H9 (cell line): ENCODE results near the gene PARVB. TPM values are rescaled to one million over a fixed set of nuclear protein-coding genes. Genes with fewer than 3 reads are reported as not detected.

Source experiments
- DNase-seq: peaks from one replicate; pipeline ENCODE4 v3.0.0-alpha.2; 2017
- H2AFZ ChIP-seq: one replicate; pipeline ENCODE4 v1.6.1; 2013; ENCODE audit warnings: mild to moderate bottlenecking, low read length, control low read depth, moderate library complexity
- H2AK5ac ChIP-seq: 2 replicates; pipeline ENCODE4 v1.6.1; 2013; ENCODE audit warnings: low read length, control low read depth, mixed read lengths; ENCODE audit not compliant: insufficient read length
- H2BK120ac ChIP-seq: one replicate; pipeline ENCODE4 v1.6.1; 2013; ENCODE audit warnings: low read depth, mild to moderate bottlenecking, low read length, control low read depth, inconsistent platforms; ENCODE audit not compliant: poor library complexity, severe bottlenecking
- H2BK12ac ChIP-seq: 2 replicates; pipeline ENCODE4 v1.6.1; 2013; ENCODE audit warnings: low read length, control low read depth, mixed read lengths, low read depth; ENCODE audit not compliant: insufficient read length
- H2BK15ac ChIP-seq: 2 replicates; pipeline ENCODE4 v1.6.1; 2013; ENCODE audit warnings: low read depth, low read length, control low read depth
- H2BK20ac ChIP-seq: one replicate; pipeline ENCODE4 v1.6.1; 2013; ENCODE audit warnings: low read depth, mild to moderate bottlenecking, low read length, control low read depth, inconsistent platforms; ENCODE audit not compliant: poor library complexity, severe bottlenecking
- H2BK5ac ChIP-seq: 2 replicates; pipeline ENCODE4 v1.6.1; 2013; ENCODE audit warnings: low read length, control low read depth, mixed read lengths; ENCODE audit not compliant: insufficient read length
- H3K14ac ChIP-seq: 2 replicates; pipeline ENCODE4 v1.6.1; 2013; ENCODE audit warnings: low read length, control low read depth; ENCODE audit not compliant: insufficient read depth
- H3K18ac ChIP-seq: 2 replicates; pipeline ENCODE4 v1.6.1; 2013; ENCODE audit warnings: low read depth, mild to moderate bottlenecking, mixed read lengths, low read length, control low read depth; ENCODE audit not compliant: insufficient read length
- H3K23ac ChIP-seq: 2 replicates; pipeline ENCODE4 v1.6.1; 2013; ENCODE audit warnings: low read length, control low read depth, mixed read lengths, low read depth; ENCODE audit not compliant: insufficient read length
- H3K23me2 ChIP-seq: 2 replicates; pipeline ENCODE4 v1.6.1; 2013; ENCODE audit warnings: low read depth, mild to moderate bottlenecking, mixed read lengths, low read length, control low read depth; ENCODE audit not compliant: insufficient read length, poor library complexity, severe bottlenecking
- H3K27ac ChIP-seq: 2 replicates; pipeline ENCODE4 v1.5.1; 2013; ENCODE audit warnings: low read length, control low read depth, mixed read lengths, low read depth; ENCODE audit not compliant: insufficient read length
- H3K27me3 ChIP-seq: 2 replicates; pipeline ENCODE4 v1.6.1; 2013; ENCODE audit warnings: low read length, control low read depth, inconsistent platforms; ENCODE audit not compliant: insufficient read depth
- H3K4ac ChIP-seq: 2 replicates; pipeline ENCODE4 v1.6.1; 2013; ENCODE audit warnings: low read depth, mild to moderate bottlenecking, control low read depth, inconsistent platforms, low read length, moderate library complexity
- H3K4me1 ChIP-seq: 2 replicates; pipeline ENCODE4 v1.6.1; 2013; ENCODE audit warnings: low read length, control low read depth, inconsistent platforms; ENCODE audit not compliant: insufficient read depth
- H3K4me2 ChIP-seq: 2 replicates; pipeline ENCODE4 v1.6.1; 2013; ENCODE audit warnings: low read length, control low read depth, mixed read lengths; ENCODE audit not compliant: insufficient read length, insufficient read depth
- H3K56ac ChIP-seq: 2 replicates; pipeline ENCODE4 v1.6.1; 2013; ENCODE audit warnings: low read depth, mild to moderate bottlenecking, mixed read lengths, low read length, control low read depth; ENCODE audit not compliant: insufficient read length
- H3K79me1 ChIP-seq: 2 replicates; pipeline ENCODE4 v1.6.1; 2013; ENCODE audit warnings: low read depth, mild to moderate bottlenecking, moderate library complexity, low read length, control low read depth, inconsistent platforms; ENCODE audit not compliant: insufficient read depth, poor library complexity, severe bottlenecking
- H3K79me2 ChIP-seq: 2 replicates; pipeline ENCODE4 v1.6.1; 2013; ENCODE audit warnings: low read length, control low read depth, inconsistent platforms; ENCODE audit not compliant: insufficient read depth
- H3K9ac ChIP-seq: 2 replicates; pipeline ENCODE4 v1.6.1; 2013; ENCODE audit warnings: low read length, control low read depth, mixed read lengths; ENCODE audit not compliant: insufficient read length; ENCODE audit errors: extremely low read depth
- H3K9me3 ChIP-seq: one replicate; pipeline ENCODE4 v1.6.1; 2013; ENCODE audit warnings: low read depth, low read length, inconsistent platforms; ENCODE audit not compliant: control insufficient read depth
- H3T11ph ChIP-seq: one replicate; pipeline ENCODE4 v1.6.1; 2013; ENCODE audit warnings: mild to moderate bottlenecking, low read length, control low read depth, inconsistent platforms
- H4K20me1 ChIP-seq: one replicate; pipeline ENCODE4 v1.6.1; 2013; ENCODE audit not compliant: control insufficient read depth, insufficient read length, insufficient read depth
- H4K5ac ChIP-seq: 2 replicates; pipeline ENCODE4 v1.6.1; 2013; ENCODE audit warnings: low read depth, mild to moderate bottlenecking, mixed read lengths, low read length, control low read depth; ENCODE audit not compliant: insufficient read length
- H4K8ac ChIP-seq: replicated peaks from 2 replicates; pipeline ENCODE4 v1.6.1; 2013; ENCODE audit warnings: low read length, control low read depth, mixed read lengths, low read depth; ENCODE audit not compliant: insufficient read length
- H4K91ac ChIP-seq: 2 replicates; pipeline ENCODE4 v1.6.1; 2013; ENCODE audit warnings: low read depth, mild to moderate bottlenecking, moderate library complexity, mixed read lengths, low read length, control low read depth; ENCODE audit not compliant: insufficient read length
- H3K27ac Mint-ChIP-seq, 3 experiments: 2 replicates in 2 of 3; 3 replicates in 1 of 3; pipeline ENCODE4 v1.8.0; 2020 to 2021; ENCODE audit warnings: mixed read lengths in 3 of 3, mild to moderate bottlenecking in 1 of 3, moderate library complexity in 1 of 3
- H3K27me3 Mint-ChIP-seq: 2 replicates; pipeline ENCODE4 v1.8.0; 2021; ENCODE audit warnings: low read depth, mild to moderate bottlenecking, moderate library complexity, mixed read lengths
- H3K36me3 Mint-ChIP-seq, 3 experiments: 2 replicates in 2 of 3; 3 replicates in 1 of 3; pipeline ENCODE4 v1.8.0; 2020 to 2021; ENCODE audit warnings: low read depth in 3 of 3, mixed read lengths in 3 of 3; ENCODE audit not compliant: insufficient read depth in 1 of 3
- H3K4me1 Mint-ChIP-seq, 2 experiments: 2 replicates each; pipeline ENCODE4 v1.8.0; 2020; ENCODE audit warnings: mixed read lengths in 2 of 2
- H3K4me3 Mint-ChIP-seq, 2 experiments: 2 replicates in 1 of 2; 3 replicates in 1 of 2; pipeline ENCODE4 v1.8.0; 2020 to 2021; ENCODE audit warnings: mild to moderate bottlenecking in 2 of 2, mixed read lengths in 2 of 2, moderate library complexity in 1 of 2
- H3K9me3 Mint-ChIP-seq, 2 experiments: 2 replicates in 1 of 2; 3 replicates in 1 of 2; pipeline ENCODE4 v1.8.0; 2020; ENCODE audit warnings: mild to moderate bottlenecking in 2 of 2, mixed read lengths in 2 of 2, moderate library complexity in 1 of 2
- WGBS: extraction: QIAGEN DNeasy Blood & Tissue Kit; methylation state at CpG from one replicate; pipeline ENCODE4 v1.1.7; 2013; ENCODE audit warnings: missing lambda C conversion rate, low lambda C conversion rate, mixed read lengths; ENCODE audit not compliant: insufficient read length; ENCODE audit errors: extremely low coverage; 5-methylcytosine and 5-hydroxymethylcytosine counted together
- total RNA-seq: library from RNA; stranded (reverse); gene quantifications from 2 replicates; pipeline ENCODE4 v1.2.1, GENCODE V29; 2021
- TF ChIP-seq, protein P1 (sequence below): fragments of 200-600 bp; sonication (generic); conservative IDR thresholded peaks from 3 replicates; pipeline ENCODE4 v1.8.0; 2021; ENCODE audit warnings: antibody characterized with exemption, mild to moderate bottlenecking

PARVB gene
- total RNA-seq, 1 experiment from 2014 or later: 15.6 TPM

- peaks cover 4 to 10% of the 10 kb centered on the region in 2 experiments; a peak in 3 of 4 replicates for H3K4me1 Mint-ChIP-seq
- no peak overlapping the region for H3K4me3 Mint-ChIP-seq
- no peak overlapping the region for H3K14ac ChIP-seq
- TF ChIP-seq, protein P1, sequence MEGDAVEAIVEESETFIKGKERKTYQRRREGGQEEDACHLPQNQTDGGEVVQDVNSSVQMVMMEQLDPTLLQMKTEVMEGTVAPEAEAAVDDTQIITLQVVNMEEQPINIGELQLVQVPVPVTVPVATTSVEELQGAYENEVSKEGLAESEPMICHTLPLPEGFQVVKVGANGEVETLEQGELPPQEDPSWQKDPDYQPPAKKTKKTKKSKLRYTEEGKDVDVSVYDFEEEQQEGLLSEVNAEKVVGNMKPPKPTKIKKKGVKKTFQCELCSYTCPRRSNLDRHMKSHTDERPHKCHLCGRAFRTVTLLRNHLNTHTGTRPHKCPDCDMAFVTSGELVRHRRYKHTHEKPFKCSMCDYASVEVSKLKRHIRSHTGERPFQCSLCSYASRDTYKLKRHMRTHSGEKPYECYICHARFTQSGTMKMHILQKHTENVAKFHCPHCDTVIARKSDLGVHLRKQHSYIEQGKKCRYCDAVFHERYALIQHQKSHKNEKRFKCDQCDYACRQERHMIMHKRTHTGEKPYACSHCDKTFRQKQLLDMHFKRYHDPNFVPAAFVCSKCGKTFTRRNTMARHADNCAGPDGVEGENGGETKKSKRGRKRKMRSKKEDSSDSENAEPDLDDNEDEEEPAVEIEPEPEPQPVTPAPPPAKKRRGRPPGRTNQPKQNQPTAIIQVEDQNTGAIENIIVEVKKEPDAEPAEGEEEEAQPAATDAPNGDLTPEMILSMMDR: no peak
- H3K23me2 ChIP-seq: no peaks in the 10 kb centered on the region
- no peaks in the 10 kb centered on the region for H3K9me3 Mint-ChIP-seq
- no peak overlapping the region; a peak in 1 of 7 replicates for H3K27ac Mint-ChIP-seq
- no peak overlapping the region for H4K5ac ChIP-seq
- H2BK120ac ChIP-seq: no peak overlapping the region
- no peak overlapping the region for H2BK15ac ChIP-seq
- no CpG with 5 or more reads among the region's 10 CpGs for WGBS
- H2BK12ac ChIP-seq: no peak overlapping the region
- H3K36me3 Mint-ChIP-seq: peaks cover 18 to 73% (median 71%) of the 10 kb centered on the region in 3 experiments; a peak in 6 of 7 replicates
- no peak overlapping the region for H3K56ac ChIP-seq
- DNase-seq: no peak
- H3K9me3 ChIP-seq: no peaks in the 10 kb centered on the region
- H3K79me1 ChIP-seq: no peaks in the 10 kb centered on the region
- H3K79me2 ChIP-seq: no peaks in the 10 kb centered on the region
- H2BK20ac ChIP-seq: no peak overlapping the region
- H3K27me3 ChIP-seq: no peaks in the 10 kb centered on the region
- no peak overlapping the region for H2AK5ac ChIP-seq
- no peak overlapping the region for H2AFZ ChIP-seq
- no peak overlapping the region for H2BK5ac ChIP-seq
- no peaks in the 10 kb centered on the region for H3K4me1 ChIP-seq
- no peak overlapping the region for H3K18ac ChIP-seq
- H3K4ac ChIP-seq: no peak overlapping the region
- H3K27me3 Mint-ChIP-seq: no peaks in the 10 kb centered on the region
- H3T11ph ChIP-seq: no peak overlapping the region
- H3K9ac ChIP-seq: no peak overlapping the region
- H4K20me1 ChIP-seq: peaks cover 4% of the 10 kb centered on the region
- H4K8ac ChIP-seq: no peak overlapping the region
- H3K23ac ChIP-seq: no peak overlapping the region
- H3K4me2 ChIP-seq: no peak overlapping the region
- H4K91ac ChIP-seq: no peak overlapping the region
- no peak overlapping the region for H3K27ac ChIP-seq
Observed at GRCh38 chr22:43995798-43996169, 28.3 kb upstream of the PARVB start.
